Measurements from ENCODE around the gene LRRC4C. TPM values are rescaled to one million over a fixed set of nuclear protein-coding genes. Genes with fewer than 3 reads are reported as not detected.
A peak's percentile ranks its signal among the peaks of the same experiment; 100 is the strongest.

LRRC4C gene
- total and polyA plus RNA-seq, 10 of the 15 experiments (the other 5 are each of a cell fraction or from before 2014, with no cell fraction given) = 1.5 TPM; not detected in 9

DNA sequence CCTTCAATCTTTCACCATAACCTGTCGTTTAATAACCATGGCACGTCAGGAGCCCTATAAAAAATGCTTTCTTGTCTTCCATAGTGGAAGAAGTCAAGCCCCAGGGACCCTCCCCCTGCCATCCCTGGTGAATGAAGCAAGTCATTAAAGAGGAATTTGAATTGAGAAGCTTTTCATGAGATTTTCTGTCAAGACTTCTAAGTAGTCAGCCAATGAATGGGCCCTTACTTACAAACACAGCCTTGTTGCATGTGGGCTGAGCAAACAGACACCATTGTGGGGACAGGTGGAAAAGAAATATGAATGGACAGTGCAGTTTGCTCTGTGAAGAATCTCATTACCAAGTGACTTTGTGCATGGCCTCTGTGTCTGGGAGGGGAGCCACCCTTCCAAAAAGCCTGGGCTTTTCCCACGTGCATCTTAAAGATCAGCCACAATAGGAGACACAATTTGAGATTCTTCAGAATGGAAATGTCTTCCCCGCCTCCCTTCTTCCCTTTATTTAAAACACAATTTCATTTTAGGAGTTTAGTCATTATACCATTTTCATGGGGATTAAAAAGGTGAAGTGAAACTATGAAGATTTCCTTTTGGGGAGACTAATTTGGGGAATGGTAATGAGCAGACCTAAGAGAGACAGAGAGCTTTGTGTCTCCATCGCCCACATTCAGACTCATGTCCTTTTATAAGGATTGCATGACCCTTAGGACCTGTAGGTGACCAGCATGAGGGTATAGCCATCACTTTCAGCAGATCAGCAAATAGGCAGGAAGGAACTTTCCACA, 152.0 kb downstream of the LRRC4C start (continued):
- TF ChIP-seq, protein P1, sequence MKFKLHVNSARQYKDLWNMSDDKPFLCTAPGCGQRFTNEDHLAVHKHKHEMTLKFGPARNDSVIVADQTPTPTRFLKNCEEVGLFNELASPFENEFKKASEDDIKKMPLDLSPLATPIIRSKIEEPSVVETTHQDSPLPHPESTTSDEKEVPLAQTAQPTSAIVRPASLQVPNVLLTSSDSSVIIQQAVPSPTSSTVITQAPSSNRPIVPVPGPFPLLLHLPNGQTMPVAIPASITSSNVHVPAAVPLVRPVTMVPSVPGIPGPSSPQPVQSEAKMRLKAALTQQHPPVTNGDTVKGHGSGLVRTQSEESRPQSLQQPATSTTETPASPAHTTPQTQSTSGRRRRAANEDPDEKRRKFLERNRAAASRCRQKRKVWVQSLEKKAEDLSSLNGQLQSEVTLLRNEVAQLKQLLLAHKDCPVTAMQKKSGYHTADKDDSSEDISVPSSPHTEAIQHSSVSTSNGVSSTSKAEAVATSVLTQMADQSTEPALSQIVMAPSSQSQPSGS (IDR thresholded peaks at IDR 0.05; ENCODE audit: low read length) = 0 out of 2 replicates have a peak, but pooled peaks have one; percentile 22
- peak; percentile 53; the same call in 1 of the 2 replicates for TF ChIP-seq CREM (IDR thresholded peaks at IDR 0.05; ENCODE audit: low read depth)
- TF ChIP-seq NFIC (IDR thresholded peaks at IDR 0.05; ENCODE audit: low read depth, low read length) = peak; percentile 83

DNA sequence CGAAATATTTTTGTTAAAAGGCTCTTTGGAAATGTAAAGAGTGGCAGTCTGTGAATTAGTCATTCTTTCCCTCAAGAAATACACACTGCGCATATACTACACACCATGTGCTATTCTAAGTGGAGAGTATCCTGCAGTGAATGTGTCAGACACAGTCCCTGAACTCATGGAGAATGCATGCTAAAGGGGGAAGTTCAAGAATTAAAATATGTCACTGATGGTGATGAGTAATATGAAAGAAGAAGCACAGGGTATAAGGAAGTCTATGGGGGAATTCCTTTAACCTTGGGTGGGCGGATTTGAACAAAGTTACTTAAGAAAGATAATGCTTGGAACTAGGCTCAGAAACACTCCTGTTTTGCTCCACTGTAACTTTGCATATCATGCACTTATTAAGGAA, 153.0 kb downstream of the LRRC4C start:
- CTCF ChIA-PET = interaction anchor here (0.9 kb wide), 1 partner anchor 124 kb away, joined by 4 read pairs; no protein-coding TSS in a partner anchor
- no peak overlapping the region for H2AFZ ChIP-seq (ENCODE audit: control insufficient read depth, low read depth, low read length)
- DNase-seq (ENCODE audit: low read depth, low spot score) = no peak
- TF ChIP-seq IKZF1 (conservative IDR thresholded peaks at IDR 0.05) (peak; percentile 70), NRF1 (conservative IDR thresholded peaks at IDR 0.05; ENCODE audit: low read depth, low read length) (no peak), NR2C1 (IDR thresholded peaks at IDR 0.05) (no peak), RUNX3 (IDR thresholded peaks at IDR 0.05; ENCODE audit: low read length) (peak; percentile 20; the same call in 1 of the 2 replicates), RFX5 (IDR thresholded peaks at IDR 0.05; ENCODE audit: low read depth, low read length) (no peak), HDAC6 (IDR thresholded peaks at IDR 0.05; ENCODE audit: unreplicated experiment) (no peak), GATAD2B (conservative IDR thresholded peaks at IDR 0.05; ENCODE audit: low read depth) (no peak), MXI1 (IDR thresholded peaks at IDR 0.05; ENCODE audit: low read depth, low read length) (no peak), MYB (IDR thresholded peaks at IDR 0.05; ENCODE audit: borderline replicate concordance, low read depth, low read length) (no peak), NR2F1 (conservative IDR thresholded peaks at IDR 0.05) (peak; percentile 24; the same call in 1 of the 2 replicates), ZNF24 (IDR thresholded peaks at IDR 0.05) (no peak), IKZF2 (IDR thresholded peaks at IDR 0.05) (peak in 1 of 2 experiments; percentile 47; a peak in 2 of 4 replicates), ZZZ3 (IDR thresholded peaks at IDR 0.05; ENCODE audit: control insufficient read depth, insufficient read length, low read depth) (no peak), ETV6 (conservative IDR thresholded peaks at IDR 0.05 in 1 of 2, IDR thresholded peaks at IDR 0.05 in 1 of 2; ENCODE audit: borderline replicate concordance in 1 of 2, low read depth in 1 of 2) (no peak)
- TF ChIP-seq, protein P2, sequence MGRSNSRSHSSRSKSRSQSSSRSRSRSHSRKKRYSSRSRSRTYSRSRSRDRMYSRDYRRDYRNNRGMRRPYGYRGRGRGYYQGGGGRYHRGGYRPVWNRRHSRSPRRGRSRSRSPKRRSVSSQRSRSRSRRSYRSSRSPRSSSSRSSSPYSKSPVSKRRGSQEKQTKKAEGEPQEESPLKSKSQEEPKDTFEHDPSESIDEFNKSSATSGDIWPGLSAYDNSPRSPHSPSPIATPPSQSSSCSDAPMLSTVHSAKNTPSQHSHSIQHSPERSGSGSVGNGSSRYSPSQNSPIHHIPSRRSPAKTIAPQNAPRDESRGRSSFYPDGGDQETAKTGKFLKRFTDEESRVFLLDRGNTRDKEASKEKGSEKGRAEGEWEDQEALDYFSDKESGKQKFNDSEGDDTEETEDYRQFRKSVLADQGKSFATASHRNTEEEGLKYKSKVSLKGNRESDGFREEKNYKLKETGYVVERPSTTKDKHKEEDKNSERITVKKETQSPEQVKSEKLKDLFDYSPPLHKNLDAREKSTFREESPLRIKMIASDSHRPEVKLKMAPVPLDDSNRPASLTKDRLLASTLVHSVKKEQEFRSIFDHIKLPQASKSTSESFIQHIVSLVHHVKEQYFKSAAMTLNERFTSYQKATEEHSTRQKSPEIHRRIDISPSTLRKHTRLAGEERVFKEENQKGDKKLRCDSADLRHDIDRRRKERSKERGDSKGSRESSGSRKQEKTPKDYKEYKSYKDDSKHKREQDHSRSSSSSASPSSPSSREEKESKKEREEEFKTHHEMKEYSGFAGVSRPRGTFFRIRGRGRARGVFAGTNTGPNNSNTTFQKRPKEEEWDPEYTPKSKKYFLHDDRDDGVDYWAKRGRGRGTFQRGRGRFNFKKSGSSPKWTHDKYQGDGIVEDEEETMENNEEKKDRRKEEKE (IDR thresholded peaks at IDR 0.05) = no peak
- TF ChIP-seq, protein P3, sequence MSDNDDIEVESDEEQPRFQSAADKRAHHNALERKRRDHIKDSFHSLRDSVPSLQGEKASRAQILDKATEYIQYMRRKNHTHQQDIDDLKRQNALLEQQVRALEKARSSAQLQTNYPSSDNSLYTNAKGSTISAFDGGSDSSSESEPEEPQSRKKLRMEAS (IDR thresholded peaks at IDR 0.05; ENCODE audit: low read depth, low read length) = no peak

More for the DNA sequence above, 153.0 kb downstream of the LRRC4C start:
- in situ Hi-C loops (cut with MboI) = no loop called here
- intact Hi-C loops (cut with micrococcal nuclease; ENCODE audit: unreplicated experiment) = loop anchor here (5.0 kb wide), 1 partner anchor 111 kb away; no protein-coding TSS in a partner anchor
- ChIA-PET SMC1A (ENCODE audit: uncharacterized antibody, unreplicated experiment) (no interaction called here), POLR2A (no interaction called here), RAD21 (ENCODE audit: unreplicated experiment) (no interaction called here)
- Histone ChIP-seq H3K36me3 (ENCODE audit: control insufficient read depth in 2 of 2, insufficient read depth in 2 of 2, low read length in 1 of 2) (no peaks in the 10 kb centered on the region), H3K9me3 (replicated peaks; ENCODE audit: control insufficient read depth, insufficient read depth, low read length) (no peaks in the 10 kb centered on the region; the same call in 2 of the 3 replicates), H3K4me1 (ENCODE audit: control insufficient read depth, insufficient read depth, low read length) (peaks cover 8% of the 10 kb centered on the region), H3K4me3 (no peak overlapping the region), H3K4me2 (ENCODE audit: control insufficient read depth, insufficient read depth) (no peak overlapping the region), H3K9ac (ENCODE audit: control insufficient read depth, insufficient read depth, low read length) (no peak overlapping the region), H3K27me3 (replicated peaks in 1 of 2; ENCODE audit: control insufficient read depth in 2 of 2, insufficient read depth in 2 of 2, low read length in 1 of 2) (no peaks in the 10 kb centered on the region), H4K20me1 (ENCODE audit: control insufficient read depth, insufficient read depth) (no peaks in the 10 kb centered on the region), H3K27ac (ENCODE audit: control insufficient read depth, insufficient read depth) (no peak overlapping the region), H3K79me2 (ENCODE audit: control insufficient read depth, insufficient read depth, low read length) (no peaks in the 10 kb centered on the region)
- WGBS (ENCODE audit: insufficient coverage, insufficient replicate concordance, low lambda C conversion rate, missing lambda C conversion rate) = 21% methylated on average over 3 of the region's 3 CpGs
- peak; percentile 34 for ATAC-seq
- FAIRE-seq = no peak
- no TSS peak for BruUV-seq (replicated peaks)
